Fibroblast of lung (primary cell): ENCODE results near the gene SGIP1. TPM values are rescaled to one million over a fixed set of nuclear protein-coding genes. Genes with fewer than 3 reads are reported as not detected.
A peak's percentile ranks its signal among the peaks of the same experiment; 100 is the strongest.

Source experiments
- DNase-seq, 2 donors: peaks; one replicate each; pipeline versions ENCODE4 v3.0.0 to v3.0.0-alpha.2; 2010; ENCODE audit warnings: low read depth in 2 of 2
- H2AFZ ChIP-seq: 2 replicates; pipeline ENCODE4 v1.5.1; 2012; ENCODE audit warnings: low read length, control low read depth, inconsistent platforms
- H3K27ac ChIP-seq: 2 replicates; pipeline ENCODE4 v1.5.1; 2011; ENCODE audit warnings: low read length, control low read depth; ENCODE audit not compliant: insufficient read depth
- H3K27me3 ChIP-seq: 2 replicates; pipeline ENCODE4 v1.5.1; 2011; ENCODE audit warnings: mild to moderate bottlenecking, low read length; ENCODE audit not compliant: control insufficient read depth, insufficient read depth
- H3K36me3 ChIP-seq: 2 replicates; pipeline ENCODE4 v1.5.1; 2011; ENCODE audit warnings: low read length; ENCODE audit not compliant: control insufficient read depth, insufficient read depth
- H3K4me1 ChIP-seq: 2 replicates; pipeline ENCODE4 v1.5.1; 2011; ENCODE audit warnings: low read length; ENCODE audit not compliant: control insufficient read depth, insufficient read depth; ENCODE audit errors: extremely low read depth
- H3K4me2 ChIP-seq: 2 replicates; pipeline ENCODE4 v1.5.1; 2011; ENCODE audit warnings: low read length, control low read depth; ENCODE audit not compliant: insufficient read depth; ENCODE audit errors: extremely low read depth
- H3K4me3 ChIP-seq, 4 experiments: fragments of 200-600 bp in 1 of 4; sonication (generic) in 1 of 4; replicated peaks in 1 of 4; 2 replicates each; pipeline ENCODE4 v1.5.1; 2011 to 2016; ENCODE audit warnings: low read length in 4 of 4, low read depth in 3 of 4, mild to moderate bottlenecking in 3 of 4, control low read depth in 2 of 4, inconsistent platforms in 1 of 4, mixed read lengths in 1 of 4; ENCODE audit not compliant: insufficient read depth in 1 of 4; ENCODE audit errors: control extremely low read depth in 1 of 4
- H3K79me2 ChIP-seq: 2 replicates; pipeline ENCODE4 v1.5.1; 2012; ENCODE audit warnings: mild to moderate bottlenecking, low read length, inconsistent platforms; ENCODE audit not compliant: control insufficient read depth, insufficient read depth
- H3K9ac ChIP-seq: 2 replicates; pipeline ENCODE4 v1.5.1; 2011; ENCODE audit warnings: mild to moderate bottlenecking, low read length, control low read depth; ENCODE audit not compliant: insufficient read depth
- H3K9me3 ChIP-seq: 2 replicates; pipeline ENCODE4 v1.5.1; 2012; ENCODE audit warnings: low read depth, low read length; ENCODE audit not compliant: control insufficient read depth, insufficient read depth
- H4K20me1 ChIP-seq: 2 replicates; pipeline ENCODE4 v1.5.1; 2011; ENCODE audit warnings: low read length; ENCODE audit not compliant: control insufficient read depth, insufficient read depth; ENCODE audit errors: extremely low read depth
- EZH2 ChIP-seq: IDR thresholded peaks from 2 replicates; pipeline ENCODE4 v1.5.1; 2012; ENCODE audit warnings: low read length, control low read depth, mild to moderate bottlenecking; ENCODE audit errors: missing control alignments
- polyA minus RNA-seq: library from RNA; depleted of rRNA, polyadenylated mRNA; stranded (reverse); fragments of >200 nt; gene quantifications from 2 replicates; pipeline ENCODE4 v1.2.3, GENCODE V29; 2011; ENCODE audit warnings: low replicate concordance
- polyA plus RNA-seq, 2 donors: library from polyadenylated mRNA; depleted of rRNA in 1 of 2; stranded (reverse) in 1 of 2; unstranded in 1 of 2; fragments of >200 nt; gene quantifications; 2 replicates each; pipeline ENCODE4 v1.2.1, GENCODE V29; 2011 to 2012; ENCODE audit warnings: missing spikeins in 1 of 2
- total RNA-seq: library from RNA; depleted of rRNA; stranded (reverse); fragments of >200 nt; gene quantifications from 2 replicates; pipeline ENCODE4 v1.2.1, GENCODE V29; 2014
- TF ChIP-seq, protein P1 (sequence below), 2 donors: IDR thresholded peaks in 1 of 2; conservative IDR thresholded peaks in 1 of 2; 1 replicate in 1 of 2; 2 replicates in 1 of 2; pipeline ENCODE4 v1.5.1; 2011 to 2012; ENCODE audit warnings: low read length in 2 of 2, control low read depth in 1 of 2, inconsistent platforms in 1 of 2, low read depth in 1 of 2, mild to moderate bottlenecking in 1 of 2

Gene SGIP1, protein sequence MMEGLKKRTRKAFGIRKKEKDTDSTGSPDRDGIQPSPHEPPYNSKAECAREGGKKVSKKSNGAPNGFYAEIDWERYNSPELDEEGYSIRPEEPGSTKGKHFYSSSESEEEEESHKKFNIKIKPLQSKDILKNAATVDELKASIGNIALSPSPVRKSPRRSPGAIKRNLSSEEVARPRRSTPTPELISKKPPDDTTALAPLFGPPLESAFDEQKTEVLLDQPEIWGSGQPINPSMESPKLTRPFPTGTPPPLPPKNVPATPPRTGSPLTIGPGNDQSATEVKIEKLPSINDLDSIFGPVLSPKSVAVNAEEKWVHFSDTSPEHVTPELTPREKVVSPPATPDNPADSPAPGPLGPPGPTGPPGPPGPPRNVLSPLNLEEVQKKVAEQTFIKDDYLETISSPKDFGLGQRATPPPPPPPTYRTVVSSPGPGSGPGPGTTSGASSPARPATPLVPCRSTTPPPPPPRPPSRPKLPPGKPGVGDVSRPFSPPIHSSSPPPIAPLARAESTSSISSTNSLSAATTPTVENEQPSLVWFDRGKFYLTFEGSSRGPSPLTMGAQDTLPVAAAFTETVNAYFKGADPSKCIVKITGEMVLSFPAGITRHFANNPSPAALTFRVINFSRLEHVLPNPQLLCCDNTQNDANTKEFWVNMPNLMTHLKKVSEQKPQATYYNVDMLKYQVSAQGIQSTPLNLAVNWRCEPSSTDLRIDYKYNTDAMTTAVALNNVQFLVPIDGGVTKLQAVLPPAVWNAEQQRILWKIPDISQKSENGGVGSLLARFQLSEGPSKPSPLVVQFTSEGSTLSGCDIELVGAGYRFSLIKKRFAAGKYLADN
- total RNA-seq (11.0 and 37.8 TPM in 2 replicates), polyA plus RNA-seq (71.4 and 77.6 TPM in 2 replicates), polyA minus RNA-seq (18.8 and 33.8 TPM in 2 replicates)
- 40.1 and 41.3 TPM in 2 replicates for polyA plus RNA-seq (2012)

DNA sequence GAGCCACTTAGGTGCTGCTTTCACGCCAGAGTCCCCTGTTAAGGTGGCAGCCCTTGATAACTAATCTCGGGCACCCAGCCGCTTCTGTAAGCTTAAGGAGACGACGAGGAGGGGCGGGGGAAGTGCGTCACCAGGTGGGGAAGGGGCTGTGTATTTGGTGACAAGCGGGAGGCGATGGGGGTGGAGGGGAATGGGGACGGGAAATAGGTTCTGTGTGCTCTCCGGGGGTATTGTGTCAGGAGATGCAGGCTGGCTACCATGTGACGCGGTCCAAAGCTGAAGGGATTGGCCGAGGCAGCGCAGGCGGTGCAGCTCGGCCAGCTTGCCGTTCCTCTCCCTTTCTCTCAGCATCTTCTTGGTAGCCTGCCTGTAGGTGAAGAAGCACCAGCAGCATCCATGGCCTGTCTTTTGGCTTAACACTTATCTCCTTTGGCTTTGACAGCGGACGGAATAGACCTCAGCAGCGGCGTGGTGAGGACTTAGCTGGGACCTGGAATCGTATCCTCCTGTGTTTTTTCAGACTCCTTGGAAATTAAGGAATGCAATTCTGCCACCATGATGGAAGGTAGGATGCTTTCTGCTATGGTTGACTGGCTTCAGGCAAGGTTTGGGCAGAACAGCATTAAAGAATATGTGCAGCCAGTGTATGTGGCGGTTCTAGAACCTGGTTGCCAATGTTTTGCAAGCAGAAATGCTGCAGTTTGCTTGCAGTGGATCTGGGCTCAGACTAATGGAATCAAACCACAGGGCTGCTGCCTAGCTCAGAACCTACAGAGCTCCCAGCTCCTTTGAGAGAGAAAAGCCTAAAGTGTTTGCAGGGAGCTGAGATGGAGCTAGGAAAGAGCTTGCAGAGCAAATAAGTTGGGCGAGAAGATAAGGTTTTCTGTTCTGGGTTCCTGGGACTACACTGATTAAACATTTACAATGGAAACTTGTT, at the start of gene SGIP1:
Gene SGIP1 (plus strand): TSS at position 350 of the 937 bp plus-strand sequence. CDS start 206 bp downstream, at position 556.
- Histone ChIP-seq H3K36me3 (no peaks in the 10 kb centered on the region), H3K4me3 (peak within 1 kb of the TSS; percentile 47 to 78 (median 68)), H3K4me1 (peaks cover 10% of the 10 kb centered on the region), H4K20me1 (no peaks in the 10 kb centered on the region), H3K27me3 (no peaks in the 10 kb centered on the region), H2AFZ (peak within 1 kb of the TSS; percentile 23), H3K9me3 (no peaks in the 10 kb centered on the region), H3K79me2 (peaks cover 50% of the 10 kb centered on the region), H3K9ac (peak within 1 kb of the TSS; percentile 92), H3K27ac (peak within 1 kb of the TSS; percentile 98), H3K4me2 (peak within 1 kb of the TSS; percentile 85)
- TF ChIP-seq EZH2: no peak
- TF ChIP-seq, protein P1, sequence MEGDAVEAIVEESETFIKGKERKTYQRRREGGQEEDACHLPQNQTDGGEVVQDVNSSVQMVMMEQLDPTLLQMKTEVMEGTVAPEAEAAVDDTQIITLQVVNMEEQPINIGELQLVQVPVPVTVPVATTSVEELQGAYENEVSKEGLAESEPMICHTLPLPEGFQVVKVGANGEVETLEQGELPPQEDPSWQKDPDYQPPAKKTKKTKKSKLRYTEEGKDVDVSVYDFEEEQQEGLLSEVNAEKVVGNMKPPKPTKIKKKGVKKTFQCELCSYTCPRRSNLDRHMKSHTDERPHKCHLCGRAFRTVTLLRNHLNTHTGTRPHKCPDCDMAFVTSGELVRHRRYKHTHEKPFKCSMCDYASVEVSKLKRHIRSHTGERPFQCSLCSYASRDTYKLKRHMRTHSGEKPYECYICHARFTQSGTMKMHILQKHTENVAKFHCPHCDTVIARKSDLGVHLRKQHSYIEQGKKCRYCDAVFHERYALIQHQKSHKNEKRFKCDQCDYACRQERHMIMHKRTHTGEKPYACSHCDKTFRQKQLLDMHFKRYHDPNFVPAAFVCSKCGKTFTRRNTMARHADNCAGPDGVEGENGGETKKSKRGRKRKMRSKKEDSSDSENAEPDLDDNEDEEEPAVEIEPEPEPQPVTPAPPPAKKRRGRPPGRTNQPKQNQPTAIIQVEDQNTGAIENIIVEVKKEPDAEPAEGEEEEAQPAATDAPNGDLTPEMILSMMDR (conservative IDR thresholded peaks at IDR 0.05 in 1 of 2, IDR thresholded peaks at IDR 0.05 in 1 of 2; ENCODE audit: low read depth in 1 of 2, low read length in 2 of 2): no peak
- peak; percentile 72 to 80 for DNase-seq

DNA sequence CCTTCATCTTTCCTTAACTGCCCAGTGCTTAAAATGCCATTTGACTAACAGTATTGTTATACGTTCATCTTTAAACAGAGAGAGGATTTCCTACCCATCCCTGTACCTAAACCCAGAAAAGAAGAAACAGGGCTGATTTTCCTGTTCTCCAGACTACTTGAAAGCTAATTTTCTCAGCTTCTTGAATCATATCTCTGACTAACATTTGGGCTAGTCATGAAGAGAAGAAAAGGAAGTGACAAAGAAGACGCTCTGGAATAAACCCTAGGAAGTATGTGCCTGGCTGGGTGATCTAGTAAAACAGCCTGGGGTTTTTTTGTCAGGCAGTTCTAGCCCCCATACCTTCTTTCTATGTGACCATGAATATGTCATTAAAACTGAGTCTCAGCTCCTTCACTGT, 44.8 kb upstream of the SGIP1 start:
- Histone ChIP-seq H3K79me2 (no peaks in the 10 kb centered on the region), H3K4me1 (peaks cover 6% of the 10 kb centered on the region), H3K27ac (no peak overlapping the region), H4K20me1 (no peaks in the 10 kb centered on the region), H2AFZ (no peak overlapping the region), H3K9ac (no peak overlapping the region), H3K9me3 (no peaks in the 10 kb centered on the region), H3K27me3 (no peaks in the 10 kb centered on the region), H3K4me2 (no peak overlapping the region), H3K4me3 (no peak overlapping the region), H3K36me3 (no peaks in the 10 kb centered on the region)
- TF ChIP-seq, protein P1 (conservative IDR thresholded peaks at IDR 0.05 in 1 of 2, IDR thresholded peaks at IDR 0.05 in 1 of 2; ENCODE audit: low read depth in 1 of 2, low read length in 2 of 2): no peak
- no peak for TF ChIP-seq EZH2
- DNase-seq: peak in 1 of 2 donors; percentile 61
